SU-DHL-6 (cell line): Measurements from ENCODE around the gene CLCN1.

Experiments
- H2AFZ ChIP-seq: fragments of 200-600 bp; sonication (generic); 2 replicates; pipeline ENCODE4 v1.6.1; 2014; ENCODE audit warnings: low read depth, mild to moderate bottlenecking, moderate library complexity, mixed read lengths, antibody characterized with exemption, low read length; ENCODE audit not compliant: severe bottlenecking
- H3F3A ChIP-seq: fragments of 200-600 bp; shearing (Covaris generic); 2 replicates; pipeline ENCODE4 v1.6.0; 2016; ENCODE audit warnings: antibody characterized with exemption, mild to moderate bottlenecking; ENCODE audit not compliant: insufficient read depth
- H3K27ac ChIP-seq: fragments of 200-600 bp; sonication (generic); 2 replicates; pipeline ENCODE4 v1.5.1; 2016; ENCODE audit warnings: low read depth, mild to moderate bottlenecking, low read length, moderate library complexity, mixed read lengths
- H3K27me3 ChIP-seq: fragments of 200-600 bp; sonication (generic), shearing (Covaris generic); 2 replicates; pipeline ENCODE4 v1.6.0; 2014; ENCODE audit warnings: mild to moderate bottlenecking, low read length
- H3K36me3 ChIP-seq: fragments of 200-600 bp; sonication (generic); 2 replicates; pipeline ENCODE4 v1.6.1; 2014; ENCODE audit warnings: mild to moderate bottlenecking, low read length, mixed read lengths
- H3K4me2 ChIP-seq: fragments of 300-600, 200-600 bp; shearing (Covaris generic), sonication (generic); 2 replicates; pipeline ENCODE4 v1.6.0; 2014; ENCODE audit warnings: low read length, low read depth, mild to moderate bottlenecking; ENCODE audit not compliant: poor library complexity, severe bottlenecking
- H3K4me3 ChIP-seq: fragments of 200-600 bp; sonication (generic); 2 replicates; pipeline ENCODE4 v1.5.1; 2014; ENCODE audit warnings: antibody characterized with exemption, low read length, mild to moderate bottlenecking, mixed read lengths; ENCODE audit not compliant: insufficient read depth, poor library complexity, severe bottlenecking
- H3K79me2 ChIP-seq: fragments of 200-600 bp; sonication (generic); 2 replicates; pipeline ENCODE4 v1.6.1; 2014; ENCODE audit warnings: mild to moderate bottlenecking, low read length, moderate library complexity; ENCODE audit not compliant: insufficient read depth
- H3K9ac ChIP-seq: fragments of 200-600 bp; sonication (generic); 2 replicates; pipeline ENCODE4 v1.7.0; 2014; ENCODE audit warnings: mild to moderate bottlenecking, low read length
- H3K9me2 ChIP-seq: fragments of 200-600 bp; sonication (generic); replicated peaks from 2 replicates; pipeline ENCODE4 v1.6.1; 2014; ENCODE audit warnings: low read length; ENCODE audit not compliant: insufficient read depth
- H3K9me3 ChIP-seq: fragments of 200-600 bp; sonication (generic); 2 replicates; pipeline ENCODE4 v1.6.1; 2014; ENCODE audit warnings: low read length, mixed read lengths; ENCODE audit not compliant: insufficient read depth
- H4K20me1 ChIP-seq: fragments of 200-600 bp; sonication (generic); 2 replicates; pipeline ENCODE4 v1.6.1; 2014; ENCODE audit warnings: low read depth, mild to moderate bottlenecking, antibody characterized with exemption, low read length, moderate library complexity, mixed read lengths
- EZH2phosphoT487 ChIP-seq: fragments of 200-600 bp; sonication (generic), shearing (Covaris generic); conservative IDR thresholded peaks from 2 replicates; pipeline ENCODE4 v1.6.1; 2018; ENCODE audit warnings: mild to moderate bottlenecking, antibody characterized with exemption, low read length, moderate library complexity, mixed read lengths
- TF ChIP-seq, protein P1 (sequence below): fragments of 200-600 bp; sonication (generic); IDR thresholded peaks from one replicate; pipeline ENCODE4 v1.5.1; 2017; ENCODE audit warnings: antibody characterized with exemption, mild to moderate bottlenecking, low read length, moderate library complexity; ENCODE audit not compliant: insufficient read depth, poor library complexity, severe bottlenecking

The CLCN1 gene

GRCh38 chr7:143347950-143348349 is 32.0 kb downstream of the CLCN1 start:
- Histone ChIP-seq H3K4me3 (no peak overlapping the region), H2AFZ (no peak overlapping the region), H3K9ac (no peak overlapping the region), H4K20me1 (no peaks in the 10 kb centered on the region), H3K9me2 (no peaks in the 10 kb centered on the region), H3F3A (no peaks in the 10 kb centered on the region), H3K27ac (no peak overlapping the region), H3K79me2 (no peaks in the 10 kb centered on the region), H3K36me3 (no peaks in the 10 kb centered on the region), H3K9me3 (no peaks in the 10 kb centered on the region), H3K4me2 (no peak overlapping the region), H3K27me3 (no peaks in the 10 kb centered on the region)
- TF ChIP-seq, protein P1, sequence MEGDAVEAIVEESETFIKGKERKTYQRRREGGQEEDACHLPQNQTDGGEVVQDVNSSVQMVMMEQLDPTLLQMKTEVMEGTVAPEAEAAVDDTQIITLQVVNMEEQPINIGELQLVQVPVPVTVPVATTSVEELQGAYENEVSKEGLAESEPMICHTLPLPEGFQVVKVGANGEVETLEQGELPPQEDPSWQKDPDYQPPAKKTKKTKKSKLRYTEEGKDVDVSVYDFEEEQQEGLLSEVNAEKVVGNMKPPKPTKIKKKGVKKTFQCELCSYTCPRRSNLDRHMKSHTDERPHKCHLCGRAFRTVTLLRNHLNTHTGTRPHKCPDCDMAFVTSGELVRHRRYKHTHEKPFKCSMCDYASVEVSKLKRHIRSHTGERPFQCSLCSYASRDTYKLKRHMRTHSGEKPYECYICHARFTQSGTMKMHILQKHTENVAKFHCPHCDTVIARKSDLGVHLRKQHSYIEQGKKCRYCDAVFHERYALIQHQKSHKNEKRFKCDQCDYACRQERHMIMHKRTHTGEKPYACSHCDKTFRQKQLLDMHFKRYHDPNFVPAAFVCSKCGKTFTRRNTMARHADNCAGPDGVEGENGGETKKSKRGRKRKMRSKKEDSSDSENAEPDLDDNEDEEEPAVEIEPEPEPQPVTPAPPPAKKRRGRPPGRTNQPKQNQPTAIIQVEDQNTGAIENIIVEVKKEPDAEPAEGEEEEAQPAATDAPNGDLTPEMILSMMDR: no peak
- TF ChIP-seq EZH2phosphoT487: no peak

GRCh38 chr7:143351060-143351459 is 35.1 kb downstream of the CLCN1 start:
- no peaks in the 10 kb centered on the region for H3F3A ChIP-seq
- H2AFZ ChIP-seq: no peak overlapping the region
- no peaks in the 10 kb centered on the region for H3K9me3 ChIP-seq
- no peak overlapping the region for H3K4me2 ChIP-seq
- no peak overlapping the region for H3K9ac ChIP-seq
- no peaks in the 10 kb centered on the region for H4K20me1 ChIP-seq
- no peaks in the 10 kb centered on the region for H3K79me2 ChIP-seq
- H3K27me3 ChIP-seq: no peaks in the 10 kb centered on the region
- no peaks in the 10 kb centered on the region for H3K9me2 ChIP-seq
- TF ChIP-seq EZH2phosphoT487: no peak
- TF ChIP-seq, protein P1: no peak
- no peaks in the 10 kb centered on the region for H3K36me3 ChIP-seq
- no peak overlapping the region for H3K4me3 ChIP-seq
- H3K27ac ChIP-seq: no peak overlapping the region

- H4K20me1 ChIP-seq: no peaks in the 10 kb centered on the region
- no peaks in the 10 kb centered on the region for H3K36me3 ChIP-seq
- no peaks in the 10 kb centered on the region for H3K9me3 ChIP-seq
- H3K9me2 ChIP-seq: no peaks in the 10 kb centered on the region
- no peak overlapping the region for H3K4me2 ChIP-seq
- H3K9ac ChIP-seq: no peak overlapping the region
- no peak overlapping the region for H3K4me3 ChIP-seq
- no peaks in the 10 kb centered on the region for H3K27me3 ChIP-seq
- TF ChIP-seq, protein P1: no peak
- TF ChIP-seq EZH2phosphoT487: no peak
- H3F3A ChIP-seq: no peaks in the 10 kb centered on the region
- no peaks in the 10 kb centered on the region for H3K79me2 ChIP-seq
- no peak overlapping the region for H3K27ac ChIP-seq
- H2AFZ ChIP-seq: no peak overlapping the region
These were observed 35.7 kb downstream of the CLCN1 start for GRCh38 chr7:143351574-143351973.
